PFSK-1 (cell line): ENCODE results near the gene KTN1. TPM values are rescaled to one million over a fixed set of nuclear protein-coding genes. Genes with fewer than 3 reads are reported as not detected.

Experiments
- FOXP2 ChIP-seq: optimal IDR thresholded peaks from 2 replicates; pipeline ENCODE3; 2011; ENCODE audit warnings: borderline replicate concordance, control low read depth, inconsistent platforms; ENCODE audit not compliant: insufficient read depth; ENCODE audit errors: extremely low read length, extremely low read depth
- POLR2AphosphoS5 ChIP-seq: IDR thresholded peaks from 2 replicates; pipeline ENCODE4 v1.6.1; 2012; ENCODE audit warnings: low read depth, mild to moderate bottlenecking, control low read depth, low read length, moderate library complexity
- SIN3A ChIP-seq: IDR thresholded peaks from 2 replicates; pipeline ENCODE4 v1.6.1; 2012; ENCODE audit warnings: mild to moderate bottlenecking, low read length, moderate library complexity, borderline replicate concordance; ENCODE audit not compliant: insufficient read depth
- TAF1 ChIP-seq: IDR thresholded peaks from 2 replicates; pipeline ENCODE4 v1.6.1; 2012; ENCODE audit warnings: low read length, control low read depth, borderline replicate concordance; ENCODE audit not compliant: insufficient read depth
- polyA plus RNA-seq: library from polyadenylated mRNA; unstranded; fragments of >200 nt; gene quantifications from one replicate; pipeline ENCODE4 v1.2.1, GENCODE V29; 2012; ENCODE audit warnings: low read depth, missing spikeins; ENCODE audit not compliant: insufficient read length
- TF ChIP-seq, protein P1 (sequence below), 2 experiments: IDR thresholded peaks; 2 replicates each; pipeline versions ENCODE4 v1.6.1 to v1.8.0; 2011 to 2012; ENCODE audit warnings: low read depth in 2 of 2, low read length in 2 of 2, control low read depth in 1 of 2, inconsistent platforms in 1 of 2, mild to moderate bottlenecking in 1 of 2, moderate library complexity in 1 of 2; ENCODE audit not compliant: insufficient read depth in 1 of 2

The KTN1 gene, protein sequence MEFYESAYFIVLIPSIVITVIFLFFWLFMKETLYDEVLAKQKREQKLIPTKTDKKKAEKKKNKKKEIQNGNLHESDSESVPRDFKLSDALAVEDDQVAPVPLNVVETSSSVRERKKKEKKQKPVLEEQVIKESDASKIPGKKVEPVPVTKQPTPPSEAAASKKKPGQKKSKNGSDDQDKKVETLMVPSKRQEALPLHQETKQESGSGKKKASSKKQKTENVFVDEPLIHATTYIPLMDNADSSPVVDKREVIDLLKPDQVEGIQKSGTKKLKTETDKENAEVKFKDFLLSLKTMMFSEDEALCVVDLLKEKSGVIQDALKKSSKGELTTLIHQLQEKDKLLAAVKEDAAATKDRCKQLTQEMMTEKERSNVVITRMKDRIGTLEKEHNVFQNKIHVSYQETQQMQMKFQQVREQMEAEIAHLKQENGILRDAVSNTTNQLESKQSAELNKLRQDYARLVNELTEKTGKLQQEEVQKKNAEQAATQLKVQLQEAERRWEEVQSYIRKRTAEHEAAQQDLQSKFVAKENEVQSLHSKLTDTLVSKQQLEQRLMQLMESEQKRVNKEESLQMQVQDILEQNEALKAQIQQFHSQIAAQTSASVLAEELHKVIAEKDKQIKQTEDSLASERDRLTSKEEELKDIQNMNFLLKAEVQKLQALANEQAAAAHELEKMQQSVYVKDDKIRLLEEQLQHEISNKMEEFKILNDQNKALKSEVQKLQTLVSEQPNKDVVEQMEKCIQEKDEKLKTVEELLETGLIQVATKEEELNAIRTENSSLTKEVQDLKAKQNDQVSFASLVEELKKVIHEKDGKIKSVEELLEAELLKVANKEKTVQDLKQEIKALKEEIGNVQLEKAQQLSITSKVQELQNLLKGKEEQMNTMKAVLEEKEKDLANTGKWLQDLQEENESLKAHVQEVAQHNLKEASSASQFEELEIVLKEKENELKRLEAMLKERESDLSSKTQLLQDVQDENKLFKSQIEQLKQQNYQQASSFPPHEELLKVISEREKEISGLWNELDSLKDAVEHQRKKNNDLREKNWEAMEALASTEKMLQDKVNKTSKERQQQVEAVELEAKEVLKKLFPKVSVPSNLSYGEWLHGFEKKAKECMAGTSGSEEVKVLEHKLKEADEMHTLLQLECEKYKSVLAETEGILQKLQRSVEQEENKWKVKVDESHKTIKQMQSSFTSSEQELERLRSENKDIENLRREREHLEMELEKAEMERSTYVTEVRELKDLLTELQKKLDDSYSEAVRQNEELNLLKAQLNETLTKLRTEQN (N-terminal part only)
- 48.5 TPM for polyA plus RNA-seq

DNA sequence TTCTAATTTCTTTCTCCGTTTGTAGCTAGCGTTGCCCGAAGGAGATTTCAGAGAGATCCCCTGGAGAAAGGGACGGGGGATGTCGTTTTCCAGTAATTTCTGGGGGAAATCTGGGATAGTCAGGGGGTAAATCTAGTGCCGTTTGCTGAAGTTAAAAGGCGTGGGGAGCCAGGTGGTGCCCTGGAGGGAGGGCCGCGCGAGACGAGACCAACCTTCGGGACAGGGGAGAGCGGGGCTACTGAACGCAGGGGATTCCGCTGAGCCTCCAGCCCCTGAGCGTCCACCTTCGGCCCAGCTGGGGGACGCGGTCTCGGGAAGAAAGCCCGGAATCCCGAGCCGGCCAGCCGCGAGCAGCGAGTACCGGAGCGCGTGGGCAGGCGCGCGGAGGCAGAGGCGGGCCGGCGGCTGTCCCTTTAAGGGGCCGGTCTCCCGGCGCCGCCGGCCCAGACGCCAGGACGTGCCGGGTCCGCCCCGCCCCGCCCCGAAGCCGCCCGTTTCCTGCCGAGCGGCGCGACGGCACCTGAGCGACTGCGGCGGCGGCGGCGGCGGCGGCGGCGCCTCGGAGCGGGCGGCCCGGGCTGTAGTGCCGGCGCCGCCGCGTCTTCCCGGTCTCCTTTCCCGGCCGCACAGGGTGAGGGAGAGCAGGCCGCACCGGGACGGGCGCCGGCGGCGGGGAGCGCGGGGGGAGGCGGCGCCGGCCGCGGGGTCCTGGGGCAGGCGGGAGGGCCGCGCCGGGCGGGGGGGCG is at the start of gene KTN1:
TSS of gene KTN1 (plus strand) at position 484 of the 746 bp plus-strand sequence. CDS start 31,842 bp downstream, outside the sequence.
- TF ChIP-seq, protein P1, sequence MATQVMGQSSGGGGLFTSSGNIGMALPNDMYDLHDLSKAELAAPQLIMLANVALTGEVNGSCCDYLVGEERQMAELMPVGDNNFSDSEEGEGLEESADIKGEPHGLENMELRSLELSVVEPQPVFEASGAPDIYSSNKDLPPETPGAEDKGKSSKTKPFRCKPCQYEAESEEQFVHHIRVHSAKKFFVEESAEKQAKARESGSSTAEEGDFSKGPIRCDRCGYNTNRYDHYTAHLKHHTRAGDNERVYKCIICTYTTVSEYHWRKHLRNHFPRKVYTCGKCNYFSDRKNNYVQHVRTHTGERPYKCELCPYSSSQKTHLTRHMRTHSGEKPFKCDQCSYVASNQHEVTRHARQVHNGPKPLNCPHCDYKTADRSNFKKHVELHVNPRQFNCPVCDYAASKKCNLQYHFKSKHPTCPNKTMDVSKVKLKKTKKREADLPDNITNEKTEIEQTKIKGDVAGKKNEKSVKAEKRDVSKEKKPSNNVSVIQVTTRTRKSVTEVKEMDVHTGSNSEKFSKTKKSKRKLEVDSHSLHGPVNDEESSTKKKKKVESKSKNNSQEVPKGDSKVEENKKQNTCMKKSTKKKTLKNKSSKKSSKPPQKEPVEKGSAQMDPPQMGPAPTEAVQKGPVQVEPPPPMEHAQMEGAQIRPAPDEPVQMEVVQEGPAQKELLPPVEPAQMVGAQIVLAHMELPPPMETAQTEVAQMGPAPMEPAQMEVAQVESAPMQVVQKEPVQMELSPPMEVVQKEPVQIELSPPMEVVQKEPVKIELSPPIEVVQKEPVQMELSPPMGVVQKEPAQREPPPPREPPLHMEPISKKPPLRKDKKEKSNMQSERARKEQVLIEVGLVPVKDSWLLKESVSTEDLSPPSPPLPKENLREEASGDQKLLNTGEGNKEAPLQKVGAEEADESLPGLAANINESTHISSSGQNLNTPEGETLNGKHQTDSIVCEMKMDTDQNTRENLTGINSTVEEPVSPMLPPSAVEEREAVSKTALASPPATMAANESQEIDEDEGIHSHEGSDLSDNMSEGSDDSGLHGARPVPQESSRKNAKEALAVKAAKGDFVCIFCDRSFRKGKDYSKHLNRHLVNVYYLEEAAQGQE (IDR thresholded peaks at IDR 0.05; ENCODE audit: insufficient read depth in 1 of 2, low read depth in 2 of 2, low read length in 2 of 2) = no peak
- no peak for TF ChIP-seq TAF1
- no peak for TF ChIP-seq SIN3A
- no peak for TF ChIP-seq FOXP2
- TF ChIP-seq POLR2AphosphoS5 = no peak; the same call in 1 of the 2 replicates

DNA sequence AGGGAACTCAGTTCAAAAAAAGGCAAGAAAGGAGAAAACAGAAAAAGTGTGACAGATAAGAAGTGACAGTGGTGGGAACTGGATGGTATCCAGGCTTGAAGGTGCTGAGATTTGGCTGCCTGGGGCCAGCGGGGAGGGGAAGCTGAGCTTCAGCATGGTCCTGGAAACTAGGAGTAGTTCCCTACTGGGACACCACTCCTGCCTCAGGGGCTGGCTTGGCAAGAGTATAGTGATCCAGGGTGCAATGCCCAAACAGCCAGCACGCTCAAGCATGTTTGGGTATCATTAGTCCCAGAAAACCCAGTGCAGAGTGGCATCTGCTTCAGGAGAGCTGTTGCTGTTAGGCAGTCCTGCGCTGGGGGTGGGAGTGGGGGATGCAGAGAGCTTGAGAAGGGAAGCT is 49.5 kb upstream of the KTN1 start:
- TF ChIP-seq SIN3A (no peak), FOXP2 (no peak), POLR2AphosphoS5 (no peak), TAF1 (no peak)
- TF ChIP-seq, protein P1 (IDR thresholded peaks at IDR 0.05; ENCODE audit: insufficient read depth in 1 of 2, low read depth in 2 of 2, low read length in 2 of 2) = no peak

DNA sequence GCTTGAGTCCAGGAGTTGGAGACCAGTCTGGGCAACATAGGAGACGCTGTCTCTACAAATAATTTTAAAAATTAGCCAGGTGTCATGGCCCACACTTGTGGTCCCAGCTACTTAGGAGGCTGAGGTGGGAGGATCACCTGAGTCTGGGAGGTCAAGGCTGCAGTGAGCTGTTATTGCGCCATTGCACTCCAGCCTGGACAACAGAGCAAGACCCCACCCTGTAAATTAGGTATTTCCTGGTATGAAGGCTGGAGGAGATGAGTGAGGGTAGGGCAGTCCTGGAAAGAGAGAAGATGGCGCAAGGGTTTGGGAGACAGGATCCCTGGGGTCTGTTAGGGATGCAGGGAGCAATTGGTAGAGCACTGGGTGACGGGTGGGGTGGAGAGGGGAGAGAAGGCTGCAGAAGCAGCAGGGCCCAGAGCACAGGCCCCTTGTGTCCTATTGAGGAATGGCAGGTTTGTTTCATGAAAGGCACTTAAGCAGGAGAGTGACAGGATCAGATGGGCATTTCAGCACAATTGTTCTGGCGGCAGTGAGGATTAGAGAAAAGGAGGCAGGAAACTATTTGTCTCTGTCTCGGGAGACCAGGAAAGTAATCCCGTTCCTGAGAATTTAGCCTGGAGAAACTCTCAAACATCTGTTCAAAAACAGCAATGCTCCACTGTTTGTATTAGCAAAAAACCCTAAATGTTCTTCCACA is 47.2 kb upstream of the KTN1 start:
- TF ChIP-seq, protein P1 (IDR thresholded peaks at IDR 0.05; ENCODE audit: insufficient read depth in 1 of 2, low read depth in 2 of 2, low read length in 2 of 2) = no peak
- no peak for TF ChIP-seq FOXP2
- TF ChIP-seq POLR2AphosphoS5 = no peak
- TF ChIP-seq TAF1 = no peak
- TF ChIP-seq SIN3A = no peak

DNA sequence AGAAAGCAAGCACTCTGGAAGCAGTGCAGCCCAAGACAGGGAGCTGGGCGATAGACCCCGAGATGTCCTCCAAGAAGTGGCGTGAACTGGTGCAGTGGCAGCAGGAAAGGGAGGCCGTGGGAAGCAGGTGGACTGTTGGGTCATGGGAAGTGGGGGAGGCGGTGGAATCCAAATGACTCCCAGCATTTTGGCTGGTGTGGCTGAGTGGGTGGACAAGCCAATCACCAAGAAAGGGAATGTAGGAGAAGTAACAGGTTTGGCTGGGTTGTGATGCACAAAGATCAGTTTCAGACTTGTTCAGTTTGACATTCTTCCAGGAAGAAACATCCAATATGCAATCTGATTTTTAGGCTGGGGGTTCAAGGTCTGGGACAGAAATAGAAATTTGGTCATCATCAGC is 46.0 kb upstream of the KTN1 start:
- TF ChIP-seq, protein P1 (IDR thresholded peaks at IDR 0.05; ENCODE audit: insufficient read depth in 1 of 2, low read depth in 2 of 2, low read length in 2 of 2) = no peak
- TF ChIP-seq POLR2AphosphoS5 (no peak), SIN3A (no peak), TAF1 (no peak), FOXP2 (no peak)
